Sigmoid colon (tissue), 7 donors: ENCODE data around the gene RNF223. TPM values are rescaled to one million over a fixed set of nuclear protein-coding genes. Genes with fewer than 3 reads are reported as not detected.

ENCODE experiments used
- DNase-seq: peaks from one replicate; pipeline ENCODE4 v3.0.0-alpha.2; 2019
- H3K27ac ChIP-seq, 4 donors: fragments of 200-600 bp; sonication (generic); one replicate each; pipeline ENCODE4 v1.5.1; 2016 to 2019; ENCODE audit warnings: mild to moderate bottlenecking in 1 of 4
- H3K27me3 ChIP-seq, 3 donors: fragments of 200-600 bp; sonication (generic); one replicate each; pipeline ENCODE4 v1.5.1; 2019; ENCODE audit warnings: mild to moderate bottlenecking in 1 of 3
- H3K36me3 ChIP-seq, 4 donors: fragments of 200-600 bp; sonication (generic); one replicate each; pipeline ENCODE4 v1.5.1; 2016 to 2019
- H3K4me1 ChIP-seq, 4 donors: fragments of 200-600 bp; sonication (generic); one replicate each; pipeline ENCODE4 v1.5.1; 2017 to 2019
- H3K4me3 ChIP-seq, 4 donors: fragments of 200-600 bp; sonication (generic); one replicate each; pipeline ENCODE4 v1.5.1; 2017 to 2019; ENCODE audit warnings: mild to moderate bottlenecking in 2 of 4, moderate library complexity in 1 of 4
- H3K9me3 ChIP-seq, 4 donors: fragments of 200-600 bp in 3 of 4; sonication (generic) in 3 of 4; one replicate each; pipeline versions ENCODE4 v1.5.1 to v1.6.1; 2013 to 2019
- CTCF ChIP-seq, 4 experiments: fragments of 450-650 bp in 3 of 4; fragments of 200-600 bp in 1 of 4; IDR thresholded peaks; one replicate each; pipeline ENCODE4 v1.5.1; 2016 to 2019; ENCODE audit warnings: antibody characterized with exemption in 4 of 4, mild to moderate bottlenecking in 3 of 4, moderate library complexity in 2 of 4
- EP300 ChIP-seq, 4 donors: sonication (generic); formaldehyde crosslinking; IDR thresholded peaks; one replicate each; pipeline ENCODE4 v1.6.1; 2017; ENCODE audit warnings: antibody characterized with exemption in 4 of 4
- POLR2A ChIP-seq, 2 donors: fragments of 450-650 bp; IDR thresholded peaks; one replicate each; pipeline ENCODE4 v1.6.1; 2016; ENCODE audit warnings: antibody characterized with exemption in 2 of 2, mild to moderate bottlenecking in 2 of 2, moderate library complexity in 2 of 2
- POLR2AphosphoS5 ChIP-seq, 4 donors: sonication (generic); formaldehyde crosslinking; IDR thresholded peaks; one replicate each; pipeline ENCODE4 v1.6.1; 2017; ENCODE audit warnings: antibody characterized with exemption in 4 of 4
- WGBS, 2 donors: extraction: QIAGEN DNeasy Blood & Tissue Kit; methylation state at CpG; one replicate each; pipeline ENCODE4 v1.1.7; 2013; 5-methylcytosine and 5-hydroxymethylcytosine counted together
- intact Hi-C: fragments of 100-400 bp; cut with DNase I; formaldehyde crosslinking; loops from one replicate; pipeline ENCODE4 v1.15.1; 2023
- polyA plus RNA-seq, 3 donors: library from polyadenylated mRNA; stranded (reverse); fragments of 200-250 nt; gene quantifications; one replicate each; pipeline ENCODE4 v1.2.3, GENCODE V29; 2013
- total RNA-seq, 4 donors: library from RNA; depleted of rRNA; stranded (reverse); fragments of >200 nt; gene quantifications; one replicate each; pipeline ENCODE4 v1.1.0, GENCODE V29; 2016
- donor health status: healthy with polysubstance abuse.
- donor health status: Bipolar disorder and iron deficiency.
- donor health status: healthy.

Gene RNF223
- total and polyA plus RNA-seq, 7 donors, result 0.60 to 3.7 (median 1.9) TPM; not detected in 4

GRCh38 chr1:1120866-1121591, 46.9 kb upstream of the RNF223 start:
- 50 to 78% methylated on average over 25 of the region's 25 CpGs for WGBS, 2 donors
- peaks cover 0 to 40% (median 0%) of the 10 kb centered on the region in 3 donors for H3K27me3 ChIP-seq
- H3K27ac ChIP-seq, result no peak overlapping the region
- H3K36me3 ChIP-seq, result no peaks in the 10 kb centered on the region
- no peaks in the 10 kb centered on the region for H3K9me3 ChIP-seq
- H3K4me3 ChIP-seq, result no peak overlapping the region
- TF ChIP-seq POLR2A (IDR thresholded peaks at IDR 0.05) (no peak), POLR2AphosphoS5 (IDR thresholded peaks at IDR 0.05) (no peak), EP300 (IDR thresholded peaks at IDR 0.05) (no peak), CTCF (IDR thresholded peaks at IDR 0.05) (no peak)
- intact Hi-C loops, result loop anchor here (5.0 kb wide), 1 partner anchor 151 kb away; the partner anchor contains the start of gene UBE2J2
- DNase-seq, result peak; percentile 50
- peaks cover 0 to 18% (median 14%) of the 10 kb centered on the region in 4 donors for H3K4me1 ChIP-seq

GRCh38 chr1:1120096-1120495, 46.0 kb upstream of the RNF223 start:
- Histone ChIP-seq H3K4me3 (no peak overlapping the region), H3K4me1 (peaks cover 0 to 24% (median 19%) of the 10 kb centered on the region in 4 donors), H3K27me3 (peaks cover 0 to 40% (median 0%) of the 10 kb centered on the region in 3 donors), H3K27ac (no peak overlapping the region), H3K9me3 (no peaks in the 10 kb centered on the region), H3K36me3 (no peaks in the 10 kb centered on the region)
- no peak for TF ChIP-seq POLR2AphosphoS5 (IDR thresholded peaks at IDR 0.05)
- no peak for TF ChIP-seq CTCF (IDR thresholded peaks at IDR 0.05)
- TF ChIP-seq POLR2A (IDR thresholded peaks at IDR 0.05), result no peak
- no peak for TF ChIP-seq EP300 (IDR thresholded peaks at IDR 0.05)
- DNase-seq, result peak; percentile 49
- intact Hi-C loops, result loop anchor here (5.0 kb wide), 1 partner anchor 152 kb away; the partner anchor contains the start of gene UBE2J2
- 63 to 68% methylated on average over 16 of the region's 16 CpGs for WGBS, 2 donors

- H3K9me3 ChIP-seq, result no peaks in the 10 kb centered on the region
- peaks cover 0 to 29% (median 25%) of the 10 kb centered on the region in 4 donors for H3K4me1 ChIP-seq
- intact Hi-C loops, result loop anchor here (5.0 kb wide), 2 partner anchors 97 to 188 kb away; partner anchors contain the start of genes ACAP3, AGRN and PUSL1
- H3K27ac ChIP-seq, result no peak overlapping the region
- WGBS, 2 donors, result 81 to 84% methylated on average over 20 of the region's 20 CpGs
- DNase-seq, result peak; percentile 63
- H3K4me3 ChIP-seq, result no peak overlapping the region
- H3K27me3 ChIP-seq, result peaks cover 0 to 40% (median 0%) of the 10 kb centered on the region in 3 donors
- TF ChIP-seq EP300 (IDR thresholded peaks at IDR 0.05) (no peak), POLR2A (IDR thresholded peaks at IDR 0.05) (no peak), CTCF (IDR thresholded peaks at IDR 0.05) (no peak), POLR2AphosphoS5 (IDR thresholded peaks at IDR 0.05) (no peak)
- H3K36me3 ChIP-seq, result no peaks in the 10 kb centered on the region
Measured at GRCh38 chr1:1119272-1119890, 45.3 kb upstream of the RNF223 start.

- H3K27me3 ChIP-seq, result peaks cover 0 to 40% (median 0%) of the 10 kb centered on the region in 3 donors
- no peak for DNase-seq
- TF ChIP-seq EP300 (IDR thresholded peaks at IDR 0.05) (no peak), CTCF (IDR thresholded peaks at IDR 0.05) (no peak), POLR2AphosphoS5 (IDR thresholded peaks at IDR 0.05) (no peak), POLR2A (IDR thresholded peaks at IDR 0.05) (no peak)
Measured at GRCh38 chr1:1118876-1119220, 44.7 kb upstream of the RNF223 start.

More at GRCh38 chr1:1118876-1119220, 44.7 kb upstream of the RNF223 start:
- Histone ChIP-seq H3K27ac (no peak overlapping the region), H3K4me3 (no peak overlapping the region), H3K9me3 (no peaks in the 10 kb centered on the region), H3K4me1 (peaks cover 0 to 29% (median 25%) of the 10 kb centered on the region in 4 donors), H3K36me3 (no peaks in the 10 kb centered on the region)
- WGBS, 2 donors, result 90 to 91% methylated on average over 11 of the region's 11 CpGs
- intact Hi-C loops, result loop anchor here (5.0 kb wide), 2 partner anchors 97 to 188 kb away; partner anchors contain the start of genes ACAP3, AGRN and PUSL1
